Activated naive CD8-positive, alpha-beta T cell treated with anti-CD3 and anti-CD28 coated beads, Interleukin-2, amount 10 ng/mL, durations not matched to agents 7 days and 5 days (primary cell): ENCODE data around the gene FKBP1A. TPM values are rescaled to one million over a fixed set of nuclear protein-coding genes. Genes with fewer than 3 reads are reported as not detected.
A peak's percentile ranks its signal among the peaks of the same experiment; 100 is the strongest.

Experiments
- ATAC-seq: fragments of 150-1000 bp; cut with Tn5 transposase; one replicate; pipeline ENCODE4 v1.10.0; 2021; ENCODE audit warnings: low read depth, moderate library complexity
- POLR2A ChIA-PET: fragments of 350-600 bp; sonication (Branson Sonifier 250); formaldehyde crosslinking; loops from one replicate; lab custom pipeline; 2021; ENCODE audit warnings: antibody characterized with exemption; lab: Charles Lee
- DNase-seq: peaks from one replicate; pipeline ENCODE4 v3.0.0; 2021
- H3K27ac Mint-ChIP-seq: one replicate; pipeline ENCODE4 v1.8.0; 2022; ENCODE audit warnings: mild to moderate bottlenecking, mixed read lengths
- H3K27me3 Mint-ChIP-seq: one replicate; pipeline ENCODE4 v1.8.0; 2022; ENCODE audit warnings: mild to moderate bottlenecking, moderate library complexity, mixed read lengths
- H3K36me3 Mint-ChIP-seq: one replicate; pipeline ENCODE4 v1.8.0; 2021; ENCODE audit warnings: mild to moderate bottlenecking, mixed read lengths
- H3K4me1 Mint-ChIP-seq: one replicate; pipeline ENCODE4 v1.8.0; 2021; ENCODE audit warnings: mixed read lengths
- H3K4me3 Mint-ChIP-seq: one replicate; pipeline ENCODE4 v1.8.0; 2022; ENCODE audit warnings: mild to moderate bottlenecking, moderate library complexity, mixed read lengths
- H3K9me3 Mint-ChIP-seq: one replicate; pipeline ENCODE4 v1.8.0; 2021; ENCODE audit warnings: mixed read lengths
- total RNA-seq, 2 experiments: library from RNA; stranded (reverse); gene quantifications; one replicate each; pipeline ENCODE4 v1.2.3, GENCODE V29; 2021

The FKBP1A gene
- total RNA-seq, result 100 to 1,000 TPM; 231 to 234 TPM

- POLR2A ChIA-PET, result interaction anchor here (1.2 to 5.3 kb wide), 6 partner anchors 31 to 92 kb away, joined by 4 to 78 read pairs (median 6); partner anchors contain the start of gene SDCBP2
- peaks cover 17% of the 10 kb centered on the region for H3K27me3 Mint-ChIP-seq
- peak within 1 kb of the TSS; percentile 86 for H3K27ac Mint-ChIP-seq
- H3K36me3 Mint-ChIP-seq, result peaks cover 16% of the 10 kb centered on the region
- peaks cover 49% of the 10 kb centered on the region for H3K4me1 Mint-ChIP-seq
- peaks cover 6% of the 10 kb centered on the region for H3K9me3 Mint-ChIP-seq
- ATAC-seq (peak; percentile 81), DNase-seq (peak; percentile 91)
- H3K4me3 Mint-ChIP-seq, result peak within 1 kb of the TSS; percentile 92
These were observed at the start of gene FKBP1A for GRCh38 chr20:1392693-1393506. Gene FKBP1A, minus strand, starts transcription at chr20:1393054. Its CDS starts 56 bp downstream, at chr20:1392998.

- Mint-ChIP-seq H3K4me3 (no peak overlapping the region), H3K27me3 (no peaks in the 10 kb centered on the region)
- POLR2A ChIA-PET, result no interaction called here
These were observed 49.5 kb upstream of the FKBP1A start for GRCh38 chr20:1442304-1442703.

GRCh38 chr20:1441133-1441532 lies 48.3 kb upstream of the FKBP1A start:
- Mint-ChIP-seq H3K9me3 (no peaks in the 10 kb centered on the region), H3K4me3 (no peak overlapping the region), H3K27ac (no peak overlapping the region), H3K36me3 (peaks cover 20% of the 10 kb centered on the region), H3K4me1 (peaks cover 18% of the 10 kb centered on the region), H3K27me3 (no peaks in the 10 kb centered on the region)
- no peak for DNase-seq
- ATAC-seq, result no peak
- POLR2A ChIA-PET, result no interaction called here

More at GRCh38 chr20:1442304-1442703, 49.5 kb upstream of the FKBP1A start:
- DNase-seq (no peak), ATAC-seq (no peak)
- Mint-ChIP-seq H3K4me1 (peaks cover 16% of the 10 kb centered on the region), H3K27ac (no peak overlapping the region), H3K9me3 (no peaks in the 10 kb centered on the region), H3K36me3 (peaks cover 25% of the 10 kb centered on the region)

- POLR2A ChIA-PET, result no interaction called here
- H3K4me3 Mint-ChIP-seq, result no peak overlapping the region
- H3K36me3 Mint-ChIP-seq, result peaks cover 15% of the 10 kb centered on the region
- H3K27ac Mint-ChIP-seq, result no peak overlapping the region
- no peaks in the 10 kb centered on the region for H3K9me3 Mint-ChIP-seq
- no peak for ATAC-seq
- H3K27me3 Mint-ChIP-seq, result no peaks in the 10 kb centered on the region
- H3K4me1 Mint-ChIP-seq, result peaks cover 25% of the 10 kb centered on the region
- DNase-seq, result no peak
These were observed 47.2 kb upstream of the FKBP1A start for GRCh38 chr20:1440024-1440423.

- Mint-ChIP-seq H3K36me3 (peaks cover 12% of the 10 kb centered on the region), H3K4me1 (peaks cover 33% of the 10 kb centered on the region), H3K27ac (peak overlapping the region; percentile 38), H3K9me3 (no peaks in the 10 kb centered on the region), H3K27me3 (peaks cover 2% of the 10 kb centered on the region), H3K4me3 (no peak overlapping the region)
- ATAC-seq, result no peak
- no peak for DNase-seq
- POLR2A ChIA-PET, result interaction anchor here (0.6 to 2.1 kb wide), 2 partner anchors 46 to 72 kb away, joined by 3 to 7 read pairs; partner anchors contain the start of gene FKBP1A
These were observed 45.5 kb upstream of the FKBP1A start for GRCh38 chr20:1438361-1438760.

- no peak overlapping the region for H3K27ac Mint-ChIP-seq
- POLR2A ChIA-PET, result interaction anchor here (2.1 kb wide), 1 partner anchor 45 kb away, joined by 7 read pairs; the partner anchor contains the start of gene FKBP1A
- H3K9me3 Mint-ChIP-seq, result no peaks in the 10 kb centered on the region
- H3K4me3 Mint-ChIP-seq, result no peak overlapping the region
- peaks cover 10% of the 10 kb centered on the region for H3K36me3 Mint-ChIP-seq
- H3K27me3 Mint-ChIP-seq, result peaks cover 9% of the 10 kb centered on the region
- DNase-seq, result peak; percentile 83
- peaks cover 38% of the 10 kb centered on the region for H3K4me1 Mint-ChIP-seq
- ATAC-seq, result no peak
These were observed 44.5 kb upstream of the FKBP1A start for GRCh38 chr20:1437235-1437904.

- no peak overlapping the region for H3K4me3 Mint-ChIP-seq
- ATAC-seq, result no peak
- POLR2A ChIA-PET, result interaction anchor here (0.8 to 2.2 kb wide), 2 partner anchors 47 to 111 kb away, joined by 3 to 7 read pairs; no protein-coding TSS in a partner anchor
These were observed 43.4 kb upstream of the FKBP1A start for GRCh38 chr20:1436263-1436662.

GRCh38 chr20:1435337-1435699 lies 42.5 kb upstream of the FKBP1A start:
- peaks cover 35% of the 10 kb centered on the region for H3K4me1 Mint-ChIP-seq
- no peak for DNase-seq
- no peak overlapping the region for H3K4me3 Mint-ChIP-seq
- H3K36me3 Mint-ChIP-seq, result peaks cover 3% of the 10 kb centered on the region
- ATAC-seq, result no peak
- no peak overlapping the region for H3K27ac Mint-ChIP-seq
- no peaks in the 10 kb centered on the region for H3K9me3 Mint-ChIP-seq
- POLR2A ChIA-PET, result interaction anchor here (0.5 to 2.2 kb wide), 3 partner anchors 43 to 154 kb away, joined by 3 to 7 read pairs (median 3); no protein-coding TSS in a partner anchor
- H3K27me3 Mint-ChIP-seq, result peaks cover 21% of the 10 kb centered on the region

More at GRCh38 chr20:1436263-1436662, 43.4 kb upstream of the FKBP1A start:
- no peaks in the 10 kb centered on the region for H3K9me3 Mint-ChIP-seq
- H3K36me3 Mint-ChIP-seq, result peaks cover 5% of the 10 kb centered on the region
- peaks cover 18% of the 10 kb centered on the region for H3K27me3 Mint-ChIP-seq
- DNase-seq, result no peak
- H3K4me1 Mint-ChIP-seq, result peaks cover 37% of the 10 kb centered on the region
- no peak overlapping the region for H3K27ac Mint-ChIP-seq

GRCh38 chr20:1434571-1435336 lies 41.9 kb upstream of the FKBP1A start:
- H3K4me3 Mint-ChIP-seq, result peak overlapping the region; percentile 26

GRCh38 chr20:1431158-1431557 lies 38.3 kb upstream of the FKBP1A start:
- Mint-ChIP-seq H3K27me3 (peaks cover 25% of the 10 kb centered on the region), H3K4me3 (no peak overlapping the region), H3K36me3 (peaks cover 3% of the 10 kb centered on the region), H3K27ac (no peak overlapping the region), H3K9me3 (no peaks in the 10 kb centered on the region), H3K4me1 (peaks cover 39% of the 10 kb centered on the region)
- DNase-seq, result no peak
- ATAC-seq, result no peak
- POLR2A ChIA-PET, result no interaction called here

More at GRCh38 chr20:1434571-1435336, 41.9 kb upstream of the FKBP1A start:
- ATAC-seq, result peak; percentile 81
- peak overlapping the region; percentile 57 for H3K27ac Mint-ChIP-seq
- peak; percentile 66 for DNase-seq
- H3K4me1 Mint-ChIP-seq, result peaks cover 32% of the 10 kb centered on the region
- peaks cover 25% of the 10 kb centered on the region for H3K27me3 Mint-ChIP-seq
- peaks cover 3% of the 10 kb centered on the region for H3K36me3 Mint-ChIP-seq
- POLR2A ChIA-PET, result interaction anchor here (0.9 to 2.2 kb wide), 2 partner anchors 43 to 110 kb away, joined by 3 to 7 read pairs; no protein-coding TSS in a partner anchor
- H3K9me3 Mint-ChIP-seq, result no peaks in the 10 kb centered on the region

GRCh38 chr20:1430004-1430451 lies 37.2 kb upstream of the FKBP1A start:
- Mint-ChIP-seq H3K27ac (no peak overlapping the region), H3K9me3 (no peaks in the 10 kb centered on the region), H3K36me3 (peaks cover 3% of the 10 kb centered on the region), H3K4me3 (no peak overlapping the region), H3K27me3 (peaks cover 25% of the 10 kb centered on the region), H3K4me1 (peaks cover 33% of the 10 kb centered on the region)
- POLR2A ChIA-PET, result no interaction called here
- DNase-seq, result no peak
- no peak for ATAC-seq

- POLR2A ChIA-PET, result no interaction called here
- ATAC-seq (no peak), DNase-seq (no peak)
- Mint-ChIP-seq H3K4me1 (peaks cover 26% of the 10 kb centered on the region), H3K4me3 (no peak overlapping the region), H3K27ac (no peak overlapping the region), H3K36me3 (peaks cover 1% of the 10 kb centered on the region), H3K27me3 (peaks cover 25% of the 10 kb centered on the region), H3K9me3 (no peaks in the 10 kb centered on the region)
These were observed 36.4 kb upstream of the FKBP1A start for GRCh38 chr20:1429143-1429728.
